Natural killer cell (primary cell): ENCODE measurements around the gene KPTN. TPM values are rescaled to one million over a fixed set of nuclear protein-coding genes. Genes with fewer than 3 reads are reported as not detected.
A peak's percentile ranks its signal among the peaks of the same experiment; 100 is the strongest.

Source experiments
- ATAC-seq, 3 donors: fragments of 150-1000 bp in 2 of 3; fragments of 200-7000 bp in 1 of 3; cut with Tn5 transposase; 1 replicate in 1 of 3; 2 replicates in 2 of 3; pipeline ENCODE4 v1.10.0; 2021; ENCODE audit warnings: mild to moderate bottlenecking in 2 of 3, moderate library complexity in 2 of 3
- DNase-seq, 2 donors: peaks; one replicate each; pipeline versions ENCODE4 v3.0.0 to v3.0.0-alpha.2; 2013 to 2021; ENCODE audit warnings: mixed read lengths in 1 of 2
- H3K27ac ChIP-seq: one replicate; pipeline ENCODE4 v1.5.1; 2013; ENCODE audit warnings: mild to moderate bottlenecking, low read length
- H3K27me3 ChIP-seq: one replicate; pipeline ENCODE4 v1.6.1; 2013; ENCODE audit warnings: low read length; ENCODE audit not compliant: control insufficient read depth, insufficient read depth
- H3K36me3 ChIP-seq: one replicate; pipeline ENCODE4 v1.6.1; 2013; ENCODE audit warnings: low read length; ENCODE audit not compliant: control insufficient read depth, insufficient read depth
- H3K4me1 ChIP-seq: one replicate; pipeline ENCODE4 v1.6.1; 2013; ENCODE audit warnings: low read length; ENCODE audit not compliant: control insufficient read depth, insufficient read depth
- H3K4me3 ChIP-seq: one replicate; pipeline ENCODE4 v1.5.1; 2013; ENCODE audit warnings: low read length
- H3K9me3 ChIP-seq: one replicate; pipeline ENCODE4 v1.6.1; 2013; ENCODE audit warnings: low read length; ENCODE audit not compliant: control insufficient read depth, insufficient read depth
- H3K27ac Mint-ChIP-seq, 2 donors: one replicate each; pipeline ENCODE4 v1.8.0; 2022; ENCODE audit warnings: mild to moderate bottlenecking in 2 of 2, mixed read lengths in 2 of 2, moderate library complexity in 1 of 2
- H3K27me3 Mint-ChIP-seq, 2 donors: one replicate each; pipeline ENCODE4 v1.8.0; 2022; ENCODE audit warnings: low read depth in 2 of 2, mixed read lengths in 2 of 2
- H3K36me3 Mint-ChIP-seq: one replicate; pipeline ENCODE4 v1.8.0; 2022; ENCODE audit warnings: mixed read lengths
- H3K4me1 Mint-ChIP-seq, 2 donors: one replicate each; pipeline ENCODE4 v1.8.0; 2022; ENCODE audit warnings: mixed read lengths in 2 of 2
- H3K4me3 Mint-ChIP-seq: one replicate; pipeline ENCODE4 v1.8.0; 2022; ENCODE audit warnings: mild to moderate bottlenecking, moderate library complexity, mixed read lengths
- H3K9me3 Mint-ChIP-seq, 2 donors: one replicate each; pipeline ENCODE4 v1.8.0; 2022; ENCODE audit warnings: mixed read lengths in 2 of 2
- WGBS: methylation state at CpG from one replicate; pipeline ENCODE4 v1.1.7; 2013; ENCODE audit warnings: missing lambda C conversion rate; ENCODE audit not compliant: insufficient coverage; 5-methylcytosine and 5-hydroxymethylcytosine counted together
- intact Hi-C: fragments of 100-400 bp; cut with micrococcal nuclease; formaldehyde crosslinking; loops from one replicate; pipeline ENCODE4 v1.14.2; 2022
- total RNA-seq, 4 donors: library from RNA; stranded (reverse); fragments of 120-200 nt in 1 of 4; gene quantifications; one replicate each; pipeline versions ENCODE4 v1.2.3 to v1.2.4, GENCODE V29; 2013 to 2022
- TF ChIP-seq, protein P1 (sequence below): fragments of 200-600 bp; IDR thresholded peaks from one replicate; pipeline ENCODE4 v1.8.0; 2022; ENCODE audit warnings: antibody characterized with exemption

KPTN gene
- total RNA-seq, 3 donors from 2014 or later (not counting 1 experiment from before 2014, with no cell fraction given) = 3.0 to 4.2 (median 3.6) TPM

DNA sequence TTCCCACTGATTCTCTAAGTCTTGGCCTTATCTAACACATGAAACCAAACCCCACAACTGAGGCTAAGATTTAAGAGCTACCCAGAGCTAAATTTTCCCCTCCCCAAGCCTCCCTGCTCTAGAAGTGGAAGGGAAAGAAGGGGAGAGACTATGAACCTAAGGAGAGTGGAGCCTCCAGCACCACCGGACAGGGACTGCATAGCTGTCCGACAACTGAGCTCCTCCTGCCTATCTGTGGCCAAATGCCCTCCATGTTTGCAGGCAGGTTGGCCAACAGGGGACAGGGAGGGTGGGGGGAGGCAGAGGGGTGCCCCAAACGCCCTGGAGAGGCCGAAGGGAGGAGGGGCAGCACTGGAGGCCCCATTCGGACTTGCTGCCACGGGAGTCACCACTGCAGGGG, 36.8 kb upstream of the KPTN start:
- H3K27me3 ChIP-seq = peaks cover 20% of the 10 kb centered on the region
- intact Hi-C loops = no loop called here
- Mint-ChIP-seq H3K27me3 (peaks cover 8 to 20% of the 10 kb centered on the region in 2 donors), H3K4me3 (no peak overlapping the region), H3K27ac (no peak overlapping the region), H3K9me3 (no peaks in the 10 kb centered on the region), H3K36me3 (no peaks in the 10 kb centered on the region), H3K4me1 (peaks cover 22 to 41% of the 10 kb centered on the region in 2 donors)
- 87% methylated on average over 6 of the region's 6 CpGs for WGBS
- H3K36me3 ChIP-seq = no peaks in the 10 kb centered on the region
- ATAC-seq (no peak), DNase-seq (no peak)
- no peak overlapping the region for H3K4me3 ChIP-seq
- peaks cover 49% of the 10 kb centered on the region for H3K4me1 ChIP-seq
- TF ChIP-seq, protein P1, sequence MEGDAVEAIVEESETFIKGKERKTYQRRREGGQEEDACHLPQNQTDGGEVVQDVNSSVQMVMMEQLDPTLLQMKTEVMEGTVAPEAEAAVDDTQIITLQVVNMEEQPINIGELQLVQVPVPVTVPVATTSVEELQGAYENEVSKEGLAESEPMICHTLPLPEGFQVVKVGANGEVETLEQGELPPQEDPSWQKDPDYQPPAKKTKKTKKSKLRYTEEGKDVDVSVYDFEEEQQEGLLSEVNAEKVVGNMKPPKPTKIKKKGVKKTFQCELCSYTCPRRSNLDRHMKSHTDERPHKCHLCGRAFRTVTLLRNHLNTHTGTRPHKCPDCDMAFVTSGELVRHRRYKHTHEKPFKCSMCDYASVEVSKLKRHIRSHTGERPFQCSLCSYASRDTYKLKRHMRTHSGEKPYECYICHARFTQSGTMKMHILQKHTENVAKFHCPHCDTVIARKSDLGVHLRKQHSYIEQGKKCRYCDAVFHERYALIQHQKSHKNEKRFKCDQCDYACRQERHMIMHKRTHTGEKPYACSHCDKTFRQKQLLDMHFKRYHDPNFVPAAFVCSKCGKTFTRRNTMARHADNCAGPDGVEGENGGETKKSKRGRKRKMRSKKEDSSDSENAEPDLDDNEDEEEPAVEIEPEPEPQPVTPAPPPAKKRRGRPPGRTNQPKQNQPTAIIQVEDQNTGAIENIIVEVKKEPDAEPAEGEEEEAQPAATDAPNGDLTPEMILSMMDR = no peak
- no peak overlapping the region for H3K27ac ChIP-seq
- no peaks in the 10 kb centered on the region for H3K9me3 ChIP-seq

DNA sequence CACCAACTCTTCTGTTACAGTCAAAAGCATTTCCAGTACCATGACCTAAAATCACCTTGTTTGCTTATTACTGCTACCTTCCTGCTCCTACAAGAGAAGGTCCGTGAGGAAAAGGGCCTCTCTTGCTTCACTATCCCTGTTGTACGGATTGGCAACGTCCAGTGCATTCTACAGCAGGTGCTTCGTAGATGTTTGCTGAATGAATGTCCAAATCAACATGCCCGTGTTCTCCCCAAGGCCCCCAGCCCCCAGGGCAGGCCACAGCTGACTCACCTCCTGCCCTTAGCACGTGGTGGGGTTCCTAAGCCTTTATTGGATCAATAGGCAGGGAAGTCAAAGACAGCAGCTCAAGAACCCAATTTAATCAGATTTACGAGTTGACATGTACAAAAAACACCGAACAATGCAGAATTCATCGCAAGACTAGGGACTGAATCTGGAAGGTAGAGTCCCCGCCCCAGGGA, 36.4 kb upstream of the KPTN start:
- no peaks in the 10 kb centered on the region for H3K9me3 ChIP-seq
- H3K4me3 Mint-ChIP-seq = no peak overlapping the region
- H3K9me3 Mint-ChIP-seq = no peaks in the 10 kb centered on the region

DNA sequence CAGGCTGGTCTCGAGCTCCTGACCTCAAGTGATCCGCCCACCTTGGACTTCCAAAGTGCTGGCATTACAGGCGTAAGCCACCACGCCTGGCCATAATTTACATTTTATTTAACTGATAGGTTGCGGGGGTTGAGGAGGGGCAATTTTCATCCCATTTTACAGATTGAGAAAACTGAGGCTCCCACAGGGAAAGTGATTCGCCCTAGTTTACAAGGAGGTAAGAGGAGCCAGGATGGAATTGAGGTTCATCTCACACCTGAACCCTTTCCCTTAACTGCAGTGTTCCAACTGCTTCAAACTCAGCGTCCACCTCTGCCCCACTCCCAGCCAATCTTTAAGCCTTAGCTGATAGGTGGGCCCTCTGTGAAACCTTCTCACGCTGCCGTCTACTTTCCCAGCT, 34.8 kb upstream of the KPTN start:
- WGBS = 76% methylated on average over 8 of the region's 9 CpGs
- H3K9me3 ChIP-seq = no peaks in the 10 kb centered on the region
- no peaks in the 10 kb centered on the region for H3K36me3 Mint-ChIP-seq
- DNase-seq (no peak), ATAC-seq (no peak)
- peaks cover 8 to 16% of the 10 kb centered on the region in 2 donors for H3K27me3 Mint-ChIP-seq
- H3K4me3 Mint-ChIP-seq = no peak overlapping the region
- no peak overlapping the region for H3K27ac Mint-ChIP-seq
- intact Hi-C loops = loop anchor here (5.0 kb wide), 1 partner anchor 82 kb away; no protein-coding TSS in a partner anchor
- no peak overlapping the region for H3K27ac ChIP-seq
- peaks cover 61% of the 10 kb centered on the region for H3K4me1 ChIP-seq
- peaks cover 17% of the 10 kb centered on the region for H3K27me3 ChIP-seq
- no peak overlapping the region for H3K4me3 ChIP-seq
- H3K9me3 Mint-ChIP-seq = no peaks in the 10 kb centered on the region
- H3K36me3 ChIP-seq = no peaks in the 10 kb centered on the region
- peaks cover 33 to 61% of the 10 kb centered on the region in 2 donors for H3K4me1 Mint-ChIP-seq
- TF ChIP-seq, protein P1 = no peak

More for the DNA sequence above, 36.4 kb upstream of the KPTN start:
- intact Hi-C loops = no loop called here
- Mint-ChIP-seq H3K36me3 (no peaks in the 10 kb centered on the region), H3K27me3 (peaks cover 8 to 20% of the 10 kb centered on the region in 2 donors), H3K27ac (no peak overlapping the region), H3K4me1 (peaks cover 23 to 46% of the 10 kb centered on the region in 2 donors)
- peaks cover 54% of the 10 kb centered on the region for H3K4me1 ChIP-seq
- H3K36me3 ChIP-seq = no peaks in the 10 kb centered on the region
- no peak for DNase-seq
- H3K27me3 ChIP-seq = peaks cover 20% of the 10 kb centered on the region
- no peak for ATAC-seq
- WGBS = 87% methylated on average over 10 of the region's 10 CpGs
- H3K4me3 ChIP-seq = no peak overlapping the region
- no peak overlapping the region for H3K27ac ChIP-seq
- TF ChIP-seq, protein P1 = no peak

DNA sequence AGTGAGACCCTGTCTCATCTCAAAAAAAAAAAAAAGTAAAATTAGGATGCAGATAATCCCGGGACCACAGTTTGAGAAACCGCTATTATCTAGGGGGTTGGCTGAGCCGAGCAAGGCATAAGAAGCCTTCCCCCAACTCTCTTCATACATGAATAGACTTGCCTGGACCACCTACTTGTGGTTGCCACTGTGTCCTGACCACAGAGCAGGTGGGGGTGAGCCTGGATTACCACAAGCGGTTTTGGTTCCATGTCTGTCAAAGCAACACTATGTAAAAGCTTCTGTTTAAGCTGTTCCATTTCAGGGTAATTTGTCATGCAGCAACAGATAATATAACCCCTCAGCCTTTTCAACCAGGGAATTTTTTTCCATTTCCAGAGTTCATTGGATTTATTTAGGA, 34.1 kb upstream of the KPTN start:
- H3K4me1 Mint-ChIP-seq = peaks cover 39 to 64% of the 10 kb centered on the region in 2 donors
- Histone ChIP-seq H3K27ac (no peak overlapping the region), H3K27me3 (peaks cover 14% of the 10 kb centered on the region), H3K9me3 (no peaks in the 10 kb centered on the region), H3K36me3 (no peaks in the 10 kb centered on the region), H3K4me1 (peaks cover 68% of the 10 kb centered on the region), H3K4me3 (no peak overlapping the region)
- peak overlapping the region; percentile 28 for H3K4me3 Mint-ChIP-seq
- H3K27me3 Mint-ChIP-seq = peaks cover 8 to 10% of the 10 kb centered on the region in 2 donors
- intact Hi-C loops = loop anchor here (5.0 kb wide), 1 partner anchor 81 kb away; no protein-coding TSS in a partner anchor
- no peak overlapping the region for H3K27ac Mint-ChIP-seq
- TF ChIP-seq, protein P1 = no peak
- H3K36me3 Mint-ChIP-seq = no peaks in the 10 kb centered on the region
- WGBS = 2% methylated on average over 4 of the region's 4 CpGs
- no peaks in the 10 kb centered on the region for H3K9me3 Mint-ChIP-seq
- no peak for ATAC-seq
- peak; percentile 47 to 72 for DNase-seq
